ENCODE measurements around the gene MAP3K13. TPM values are rescaled to one million over a fixed set of nuclear protein-coding genes. Genes with fewer than 3 reads are reported as not detected.
"Not testable (repeated sequence)": the region's sequence is repeated elsewhere in the genome, so short reads cannot be mapped to it uniquely, and the experiment has no call there.

The MAP3K13 gene
- polyA plus RNA-seq, 1 donor (not counting 4 experiments of a cell fraction or from before 2014, with no cell fraction given), result 23.0 TPM

DNA sequence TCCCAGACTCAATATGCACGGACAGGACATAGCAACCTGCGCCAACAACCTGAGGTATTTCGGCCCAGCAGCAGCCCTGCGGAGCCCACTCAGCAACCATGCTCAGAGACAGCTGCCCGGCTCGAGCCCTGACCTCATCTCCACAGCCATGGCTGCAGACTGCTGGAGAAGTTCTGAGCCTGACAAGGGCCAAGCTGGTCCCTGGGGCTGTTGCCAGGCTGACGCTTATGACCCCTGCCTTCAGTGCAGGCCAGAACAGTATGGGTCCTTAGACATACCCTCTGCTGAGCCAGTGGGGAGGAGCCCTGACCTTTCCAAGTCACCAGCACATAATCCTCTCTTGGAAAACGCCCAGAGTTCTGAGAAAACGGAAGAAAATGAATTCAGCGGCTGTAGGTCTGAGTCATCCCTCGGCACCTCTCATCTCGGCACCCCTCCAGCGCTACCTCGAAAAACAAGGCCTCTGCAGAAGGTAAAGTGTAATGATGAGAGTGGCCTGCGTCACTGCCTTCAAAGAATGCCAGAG is 110.4 kb downstream of the MAP3K13 start:
- no peaks in the 10 kb centered on the region for H3K27me3 ChIP-seq (ENCODE audit: control insufficient read depth, extremely low read depth, insufficient read depth, low read length)
- H3K36me3 ChIP-seq (ENCODE audit: control insufficient read depth in 2 of 2, extremely low read depth in 1 of 2, insufficient read depth in 2 of 2, low read length in 2 of 2), result peaks cover 0 to 9% of the 10 kb centered on the region in 2 experiments
- no peak overlapping the region for H3K9ac ChIP-seq (ENCODE audit: control insufficient read depth, extremely low read depth, insufficient read depth, low read length)
- FAIRE-seq (no peak), DNase-seq (ENCODE audit: low read depth, low spot score) (no peak)
- TF ChIP-seq, protein P1, sequence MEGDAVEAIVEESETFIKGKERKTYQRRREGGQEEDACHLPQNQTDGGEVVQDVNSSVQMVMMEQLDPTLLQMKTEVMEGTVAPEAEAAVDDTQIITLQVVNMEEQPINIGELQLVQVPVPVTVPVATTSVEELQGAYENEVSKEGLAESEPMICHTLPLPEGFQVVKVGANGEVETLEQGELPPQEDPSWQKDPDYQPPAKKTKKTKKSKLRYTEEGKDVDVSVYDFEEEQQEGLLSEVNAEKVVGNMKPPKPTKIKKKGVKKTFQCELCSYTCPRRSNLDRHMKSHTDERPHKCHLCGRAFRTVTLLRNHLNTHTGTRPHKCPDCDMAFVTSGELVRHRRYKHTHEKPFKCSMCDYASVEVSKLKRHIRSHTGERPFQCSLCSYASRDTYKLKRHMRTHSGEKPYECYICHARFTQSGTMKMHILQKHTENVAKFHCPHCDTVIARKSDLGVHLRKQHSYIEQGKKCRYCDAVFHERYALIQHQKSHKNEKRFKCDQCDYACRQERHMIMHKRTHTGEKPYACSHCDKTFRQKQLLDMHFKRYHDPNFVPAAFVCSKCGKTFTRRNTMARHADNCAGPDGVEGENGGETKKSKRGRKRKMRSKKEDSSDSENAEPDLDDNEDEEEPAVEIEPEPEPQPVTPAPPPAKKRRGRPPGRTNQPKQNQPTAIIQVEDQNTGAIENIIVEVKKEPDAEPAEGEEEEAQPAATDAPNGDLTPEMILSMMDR (optimal IDR thresholded peaks at IDR 0.05 in 1 of 3, IDR thresholded peaks at IDR 0.05 in 1 of 3, conservative IDR thresholded peaks at IDR 0.05 in 1 of 3; ENCODE audit: extremely low read depth in 1 of 3, insufficient read depth in 2 of 3, low read length in 3 of 3), result no peak
- no peak overlapping the region for H2AFZ ChIP-seq (ENCODE audit: control insufficient read depth, low read length)
- H3K9me1 ChIP-seq (ENCODE audit: control insufficient read depth, extremely low read depth, insufficient read depth, low read length), result no peaks in the 10 kb centered on the region
- dilution Hi-C loops (cut with MboI; ENCODE audit: extremely low pct_ligation_motif_present, low sequenced_read_pairs), result no loop called here
- H4K20me1 ChIP-seq (ENCODE audit: control insufficient read depth, extremely low read depth, insufficient read depth, low read length), result no peaks in the 10 kb centered on the region
- no peak overlapping the region for H3K4me2 ChIP-seq (ENCODE audit: control insufficient read depth, extremely low read depth, insufficient read depth, low read depth, low read length)
- H3K79me2 ChIP-seq (ENCODE audit: control insufficient read depth, insufficient read depth, low read length), result no peaks in the 10 kb centered on the region
- no peak overlapping the region for H3K27ac ChIP-seq (ENCODE audit: control insufficient read depth, insufficient read depth, low read length)
- H3K4me3 ChIP-seq (ENCODE audit: control insufficient read depth in 2 of 3, extremely low read depth in 1 of 3, insufficient read depth in 2 of 3, low read depth in 1 of 3, low read length in 3 of 3), result no peak overlapping the region
- H3K9me3 ChIP-seq (ENCODE audit: control insufficient read depth, low read depth, low read length), result no peaks in the 10 kb centered on the region
- no peaks in the 10 kb centered on the region for H3K4me1 ChIP-seq (ENCODE audit: control insufficient read depth, extremely low read depth, insufficient read depth, low read length)

DNA sequence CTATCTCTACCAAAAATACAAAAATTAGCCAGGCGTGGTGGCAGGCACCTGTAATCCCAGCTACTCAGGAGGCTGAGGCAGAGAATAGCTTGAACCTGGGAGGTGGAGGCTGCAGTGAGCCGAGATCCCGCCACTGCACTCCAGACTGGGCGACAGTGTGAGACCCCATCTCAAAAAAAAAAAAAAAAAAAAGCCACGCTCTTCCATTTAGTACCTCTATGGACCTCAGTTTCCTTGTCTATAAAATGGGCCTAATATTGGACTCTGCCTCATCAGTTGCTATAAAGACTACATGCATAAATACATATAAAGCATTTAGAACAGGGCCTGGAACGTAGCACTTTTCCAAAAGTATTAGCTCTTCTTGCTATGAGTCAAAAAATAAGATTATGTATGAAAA is 112.0 kb downstream of the MAP3K13 start:
- H3K4me2 ChIP-seq (ENCODE audit: control insufficient read depth, extremely low read depth, insufficient read depth, low read depth, low read length); H3K4me3 ChIP-seq (ENCODE audit: control insufficient read depth in 2 of 3, extremely low read depth in 1 of 3, insufficient read depth in 2 of 3, low read depth in 1 of 3, low read length in 3 of 3); dilution Hi-C loops (cut with MboI; ENCODE audit: extremely low pct_ligation_motif_present, low sequenced_read_pairs); H2AFZ ChIP-seq (ENCODE audit: control insufficient read depth, low read length); H3K9ac ChIP-seq (ENCODE audit: control insufficient read depth, extremely low read depth, insufficient read depth, low read length); FAIRE-seq; H3K9me1 ChIP-seq (ENCODE audit: control insufficient read depth, extremely low read depth, insufficient read depth, low read length); DNase-seq (ENCODE audit: low read depth, low spot score); H3K27me3 ChIP-seq (ENCODE audit: control insufficient read depth, extremely low read depth, insufficient read depth, low read length); H3K27ac ChIP-seq (ENCODE audit: control insufficient read depth, insufficient read depth, low read length); H3K9me3 ChIP-seq (ENCODE audit: control insufficient read depth, low read depth, low read length); H3K79me2 ChIP-seq (ENCODE audit: control insufficient read depth, insufficient read depth, low read length); H3K4me1 ChIP-seq (ENCODE audit: control insufficient read depth, extremely low read depth, insufficient read depth, low read length); H4K20me1 ChIP-seq (ENCODE audit: control insufficient read depth, extremely low read depth, insufficient read depth, low read length): not testable (repeated sequence)
- H3K36me3 ChIP-seq (ENCODE audit: control insufficient read depth in 2 of 2, extremely low read depth in 1 of 2, insufficient read depth in 2 of 2, low read length in 2 of 2), result peaks cover 0 to 11% of the 10 kb centered on the region in 2 experiments

- FAIRE-seq (no peak), DNase-seq (ENCODE audit: low read depth, low spot score) (no peak)
- no peak overlapping the region for H2AFZ ChIP-seq (ENCODE audit: control insufficient read depth, low read length)
- no peak overlapping the region for H3K4me3 ChIP-seq (ENCODE audit: control insufficient read depth in 2 of 3, extremely low read depth in 1 of 3, insufficient read depth in 2 of 3, low read depth in 1 of 3, low read length in 3 of 3)
- no peaks in the 10 kb centered on the region for H3K4me1 ChIP-seq (ENCODE audit: control insufficient read depth, extremely low read depth, insufficient read depth, low read length)
- H3K27ac ChIP-seq (ENCODE audit: control insufficient read depth, insufficient read depth, low read length), result no peak overlapping the region
- no peak overlapping the region for H3K4me2 ChIP-seq (ENCODE audit: control insufficient read depth, extremely low read depth, insufficient read depth, low read depth, low read length)
- TF ChIP-seq, protein P1 (optimal IDR thresholded peaks at IDR 0.05 in 1 of 3, IDR thresholded peaks at IDR 0.05 in 1 of 3, conservative IDR thresholded peaks at IDR 0.05 in 1 of 3; ENCODE audit: extremely low read depth in 1 of 3, insufficient read depth in 2 of 3, low read length in 3 of 3), result no peak
- no peak for TF ChIP-seq EZH2 (IDR thresholded peaks at IDR 0.05; ENCODE audit: low read length)
- H3K9ac ChIP-seq (ENCODE audit: control insufficient read depth, extremely low read depth, insufficient read depth, low read length), result no peak overlapping the region
- H3K27me3 ChIP-seq (ENCODE audit: control insufficient read depth, extremely low read depth, insufficient read depth, low read length), result no peaks in the 10 kb centered on the region
- dilution Hi-C loops (cut with MboI; ENCODE audit: extremely low pct_ligation_motif_present, low sequenced_read_pairs), result no loop called here
- H3K36me3 ChIP-seq (ENCODE audit: control insufficient read depth in 2 of 2, extremely low read depth in 1 of 2, insufficient read depth in 2 of 2, low read length in 2 of 2), result peaks cover 3 to 15% of the 10 kb centered on the region in 2 experiments
- H3K79me2 ChIP-seq (ENCODE audit: control insufficient read depth, insufficient read depth, low read length), result no peaks in the 10 kb centered on the region
- no peaks in the 10 kb centered on the region for H4K20me1 ChIP-seq (ENCODE audit: control insufficient read depth, extremely low read depth, insufficient read depth, low read length)
- no peaks in the 10 kb centered on the region for H3K9me1 ChIP-seq (ENCODE audit: control insufficient read depth, extremely low read depth, insufficient read depth, low read length)
- H3K9me3 ChIP-seq (ENCODE audit: control insufficient read depth, low read depth, low read length), result no peaks in the 10 kb centered on the region
Measured at GRCh38 chr3:185477316-185477715, 114.4 kb downstream of the MAP3K13 start.
